Mononuclear cell (primary cell): ENCODE data around the gene TBC1D9. TPM values are rescaled to one million over a fixed set of nuclear protein-coding genes. Genes with fewer than 3 reads are reported as not detected.
"Not testable (repeated sequence)": the region's sequence is repeated elsewhere in the genome, so short reads cannot be mapped to it uniquely, and the experiment has no call there.

ENCODE experiments used
- H3K27me3 ChIP-seq: 2 replicates; pipeline ENCODE4 v1.6.0; 2011; ENCODE audit warnings: low read length, control low read depth; ENCODE audit not compliant: insufficient read depth
- H3K4me1 ChIP-seq: 2 replicates; pipeline ENCODE4 v1.5.1; 2011; ENCODE audit warnings: mild to moderate bottlenecking, low read length, control low read depth; ENCODE audit not compliant: insufficient read depth
- H3K4me3 ChIP-seq: 2 replicates; pipeline ENCODE4 v1.5.1; 2011; ENCODE audit warnings: mild to moderate bottlenecking, low read length, moderate library complexity
- H3K9me3 ChIP-seq: 2 replicates; pipeline ENCODE4 v1.5.1; 2011; ENCODE audit warnings: low read depth, mild to moderate bottlenecking, control low read depth, low read length
- total RNA-seq: library from RNA; depleted of rRNA; stranded (reverse); fragments of >200 nt; gene quantifications from one replicate; pipeline ENCODE4 v1.2.3, GENCODE V29; 2012

TBC1D9 gene
- total RNA-seq, 1 donor: 8.7 TPM

DNA sequence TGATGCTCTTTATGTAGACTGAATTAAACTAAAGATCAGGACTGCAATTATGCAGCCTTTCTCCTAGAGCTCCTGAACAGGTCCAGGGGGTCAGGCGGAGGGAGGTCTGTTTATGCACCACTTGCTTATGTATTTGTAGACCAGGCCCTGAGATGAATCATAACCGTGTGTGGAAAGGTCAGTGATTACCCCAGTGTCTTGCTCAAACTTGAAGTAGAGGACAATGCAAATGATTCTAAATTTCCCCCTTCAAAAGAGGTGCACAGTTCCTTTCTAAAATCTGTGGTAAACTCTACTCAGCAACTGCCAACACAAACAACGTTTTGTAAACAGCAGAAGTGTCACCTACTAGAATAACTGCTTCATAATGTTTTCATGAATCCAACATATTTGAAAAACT is 13.0 kb upstream of the TBC1D9 start:
- Histone ChIP-seq H3K9me3 (no peaks in the 10 kb centered on the region), H3K27me3 (no peaks in the 10 kb centered on the region), H3K4me1 (no peaks in the 10 kb centered on the region), H3K4me3 (no peak overlapping the region)

DNA sequence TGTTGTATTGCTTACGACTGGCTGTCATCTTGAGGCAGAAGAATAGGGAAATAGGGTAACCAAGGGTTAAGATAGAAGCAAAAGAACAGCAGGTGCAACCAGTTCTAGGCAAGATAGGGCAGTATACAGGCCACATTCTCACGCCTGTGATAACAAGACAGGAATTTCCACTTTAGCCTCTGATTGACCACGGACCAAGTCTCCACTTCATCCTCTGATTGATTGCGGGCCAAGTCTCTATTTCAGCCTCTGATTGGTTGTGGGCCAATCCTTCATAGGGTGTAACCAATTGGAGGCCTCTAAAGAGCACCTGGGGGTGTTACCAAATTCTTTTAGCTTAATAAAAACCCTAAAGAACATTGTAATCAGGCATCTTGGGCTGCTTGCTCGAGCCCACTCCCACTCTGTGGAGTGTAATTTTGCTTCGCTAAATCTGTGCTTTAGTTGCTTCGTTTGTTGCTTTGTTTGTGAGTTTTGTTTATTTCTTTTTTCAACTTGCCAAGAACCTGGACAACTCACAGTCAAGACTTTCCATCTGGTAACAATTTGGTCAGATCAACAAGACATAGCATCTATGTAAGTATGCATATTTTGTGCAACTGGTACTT is 8.7 kb upstream of the TBC1D9 start:
- Histone ChIP-seq H3K4me1 (no peaks in the 10 kb centered on the region), H3K9me3 (no peaks in the 10 kb centered on the region), H3K4me3 (no peak overlapping the region), H3K27me3 (no peaks in the 10 kb centered on the region)

GRCh38 chr4:140762202-140762601 is 6.0 kb upstream of the TBC1D9 start:
- peaks cover 9% of the 10 kb centered on the region for H3K27me3 ChIP-seq
- H3K4me1 ChIP-seq: peaks cover 4% of the 10 kb centered on the region
- no peak overlapping the region for H3K4me3 ChIP-seq
- no peaks in the 10 kb centered on the region for H3K9me3 ChIP-seq

GRCh38 chr4:140757232-140757630 is 1.0 kb upstream of the TBC1D9 start:
- Histone ChIP-seq H3K4me1 (peaks cover 31% of the 10 kb centered on the region), H3K4me3 (peak overlapping the region; percentile 55), H3K9me3 (no peaks in the 10 kb centered on the region), H3K27me3 (peaks cover 27% of the 10 kb centered on the region)

DNA sequence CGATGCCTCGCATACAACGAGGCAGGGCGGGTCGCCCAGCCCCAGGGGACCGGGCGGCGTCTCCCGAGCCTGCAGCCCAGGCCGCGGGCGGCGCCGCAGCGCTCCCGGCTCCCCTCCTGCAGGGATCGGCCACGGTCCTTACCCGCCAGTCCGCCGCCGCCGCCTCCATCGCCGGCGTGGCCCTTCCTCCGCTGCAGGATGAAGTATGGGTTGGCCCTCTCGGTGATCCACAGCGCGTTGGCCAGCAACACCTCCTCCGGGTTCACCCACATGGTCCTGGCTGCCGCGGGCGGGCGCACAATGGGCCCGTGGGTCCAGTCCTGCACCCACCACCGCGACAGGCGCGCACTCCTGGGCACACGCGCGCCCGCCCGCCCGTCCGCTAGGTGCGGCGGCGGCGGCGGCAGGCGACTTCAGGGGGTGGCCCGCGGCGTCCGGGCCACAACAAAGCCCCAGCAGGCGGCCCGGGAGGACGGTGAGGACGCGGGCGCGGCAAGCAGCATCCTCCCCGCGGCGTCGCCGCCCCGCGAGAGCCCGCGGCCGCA is 339 bp downstream of the TBC1D9 start:
- peaks cover 27% of the 10 kb centered on the region for H3K27me3 ChIP-seq
- H3K4me1 ChIP-seq: peaks cover 31% of the 10 kb centered on the region
- no peaks in the 10 kb centered on the region for H3K9me3 ChIP-seq
- peak overlapping the region; percentile 55 for H3K4me3 ChIP-seq

DNA sequence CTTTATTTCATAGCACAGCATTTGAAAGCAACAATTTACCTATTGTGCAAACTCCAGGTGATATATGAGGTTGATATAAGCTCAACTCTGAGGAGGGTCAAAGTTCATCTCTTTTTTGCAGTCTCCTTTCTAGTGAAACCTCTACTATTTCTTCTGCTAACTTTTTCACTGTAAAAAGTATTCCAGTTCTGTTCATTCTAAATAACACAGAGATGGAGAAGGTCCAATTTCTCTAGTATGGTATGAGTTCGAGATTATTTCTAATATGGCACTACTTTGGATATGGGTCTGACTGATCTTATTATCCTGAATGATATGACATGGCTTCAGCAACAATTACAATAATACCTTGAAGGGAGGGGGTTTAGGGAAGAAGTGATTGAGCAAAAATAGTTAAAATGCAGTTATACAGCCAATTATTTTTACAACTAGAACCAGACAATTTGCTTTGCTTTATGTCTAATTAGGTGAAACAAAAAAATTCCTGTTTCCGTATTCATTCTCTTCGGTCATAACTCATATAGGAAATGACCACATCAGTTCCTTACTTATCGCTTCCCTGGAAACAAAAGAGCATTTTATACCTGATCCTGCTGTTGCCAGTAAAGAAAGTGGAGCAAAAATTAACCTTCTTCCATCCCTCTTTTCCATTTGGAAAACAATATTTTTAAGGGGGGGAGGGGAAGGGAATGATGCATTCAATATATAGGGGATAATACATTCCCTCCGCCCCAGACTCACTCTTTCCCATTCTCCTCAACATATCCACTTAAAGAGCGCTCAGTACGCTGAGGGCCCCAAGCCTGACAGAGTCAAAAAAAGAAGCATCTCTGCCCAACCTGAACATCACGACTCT is 1.0 kb downstream of the TBC1D9 start:
- peaks cover 31% of the 10 kb centered on the region for H3K4me1 ChIP-seq
- peak overlapping the region; percentile 55 for H3K4me3 ChIP-seq
- peaks cover 27% of the 10 kb centered on the region for H3K27me3 ChIP-seq
- no peaks in the 10 kb centered on the region for H3K9me3 ChIP-seq

GRCh38 chr4:140753329-140753728 is 2.9 kb downstream of the TBC1D9 start:
- Histone ChIP-seq H3K27me3 (peaks cover 27% of the 10 kb centered on the region), H3K4me1 (peaks cover 31% of the 10 kb centered on the region), H3K9me3 (no peaks in the 10 kb centered on the region), H3K4me3 (no peak overlapping the region)

DNA sequence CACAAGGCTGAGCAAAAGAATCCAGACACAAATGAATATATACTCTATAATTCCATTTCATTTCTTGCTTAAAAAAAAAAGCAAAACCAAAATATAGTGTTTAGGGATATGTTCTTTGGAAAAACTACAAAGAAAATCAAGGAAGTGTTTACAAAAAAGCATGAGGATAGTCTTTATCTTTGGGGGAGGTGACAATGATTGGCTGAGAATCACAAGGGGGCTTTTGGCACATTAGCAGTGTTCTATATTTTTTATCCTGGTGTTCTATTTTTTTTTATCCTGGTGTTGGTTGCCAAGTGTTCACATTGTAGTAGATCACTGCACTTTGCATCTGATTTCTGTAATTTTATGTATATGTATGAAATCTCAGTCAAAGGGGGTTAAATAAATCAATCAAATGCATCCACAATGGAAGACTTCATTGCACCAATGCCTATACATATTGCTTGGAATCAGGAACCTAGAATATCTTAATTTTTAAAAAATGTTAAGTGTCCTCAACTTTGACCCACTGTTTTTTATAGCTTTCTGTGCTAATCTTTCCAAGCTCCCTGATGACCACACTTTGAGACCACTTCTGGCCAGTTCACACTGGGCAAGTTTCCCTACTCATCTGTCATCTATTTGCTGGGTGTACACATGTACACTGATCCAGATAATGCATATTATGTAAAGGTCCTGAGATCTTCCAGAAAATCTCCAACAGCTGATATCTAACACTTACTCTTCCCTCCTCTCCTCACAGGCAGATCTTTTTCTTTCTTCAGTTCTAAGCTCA is 3.7 kb downstream of the TBC1D9 start:
- Histone ChIP-seq H3K27me3 (peaks cover 21% of the 10 kb centered on the region), H3K9me3 (no peaks in the 10 kb centered on the region), H3K4me1 (peaks cover 29% of the 10 kb centered on the region), H3K4me3 (no peak overlapping the region)

DNA sequence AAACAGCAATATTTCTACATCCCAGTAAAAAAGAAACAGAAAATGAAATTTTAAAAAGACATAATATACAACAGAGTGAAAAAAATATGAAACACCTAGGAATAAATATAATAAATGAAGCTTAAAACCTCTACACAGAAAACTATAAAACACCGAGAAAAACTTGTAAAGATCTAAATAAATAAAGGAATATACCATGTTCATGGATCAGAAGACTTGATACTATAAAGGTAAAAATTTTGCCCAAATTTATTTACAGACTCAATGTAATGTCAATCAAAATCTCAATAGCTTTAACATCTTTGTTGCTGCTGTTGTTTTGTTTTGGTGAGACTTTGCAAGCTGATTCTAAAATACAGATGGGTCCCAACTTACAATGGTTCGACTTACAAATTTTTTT is 5.7 kb downstream of the TBC1D9 start:
- Histone ChIP-seq H3K4me3 (no peak overlapping the region), H3K9me3 (no peaks in the 10 kb centered on the region), H3K4me1 (peaks cover 11% of the 10 kb centered on the region), H3K27me3 (peaks cover 14% of the 10 kb centered on the region)

DNA sequence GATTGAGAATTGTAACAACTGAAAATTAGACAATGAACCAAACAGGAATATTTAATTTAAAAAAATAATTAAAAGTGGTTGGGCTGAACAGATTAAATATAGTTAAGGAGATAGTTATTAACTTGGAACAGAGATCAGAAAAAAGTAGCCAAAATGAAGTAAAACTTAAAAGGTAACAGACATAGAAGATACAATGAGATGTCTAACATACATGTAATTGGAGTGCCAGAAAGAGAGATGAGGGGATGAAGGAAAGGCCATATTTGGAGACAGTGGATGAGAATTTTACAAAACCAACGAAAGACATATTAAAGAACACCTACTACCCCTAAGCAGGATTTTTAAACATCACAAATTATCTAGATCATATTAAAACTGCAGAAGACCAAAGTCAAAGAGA is 8.0 kb downstream of the TBC1D9 start:
- Histone ChIP-seq H3K27me3 (peaks cover 4% of the 10 kb centered on the region), H3K4me1 (peaks cover 19% of the 10 kb centered on the region), H3K9me3 (no peaks in the 10 kb centered on the region), H3K4me3 (no peak overlapping the region)

GRCh38 chr4:140746546-140746945 is 9.6 kb downstream of the TBC1D9 start:
- peaks cover 32% of the 10 kb centered on the region for H3K4me1 ChIP-seq
- not testable (repeated sequence) for H3K4me3 ChIP-seq, H3K27me3 ChIP-seq, H3K9me3 ChIP-seq

GRCh38 chr4:140744421-140744820 is 11.8 kb downstream of the TBC1D9 start:
- H3K9me3 ChIP-seq: no peaks in the 10 kb centered on the region
- peaks cover 33% of the 10 kb centered on the region for H3K4me1 ChIP-seq
- no peak overlapping the region for H3K4me3 ChIP-seq

GRCh38 chr4:140743194-140743931 is 12.8 kb downstream of the TBC1D9 start:
- H3K9me3 ChIP-seq: no peaks in the 10 kb centered on the region
- no peaks in the 10 kb centered on the region for H3K27me3 ChIP-seq
- H3K4me1 ChIP-seq: peaks cover 33% of the 10 kb centered on the region
- H3K4me3 ChIP-seq: no peak overlapping the region

More at GRCh38 chr4:140744421-140744820, 11.8 kb downstream of the TBC1D9 start:
- H3K27me3 ChIP-seq: no peaks in the 10 kb centered on the region

GRCh38 chr4:140742838-140743193 is 13.4 kb downstream of the TBC1D9 start:
- Histone ChIP-seq H3K4me3 (no peak overlapping the region), H3K9me3 (no peaks in the 10 kb centered on the region), H3K27me3 (no peaks in the 10 kb centered on the region), H3K4me1 (peaks cover 33% of the 10 kb centered on the region)
